Activated CD8-positive, alpha-beta T cell treated with anti-CD3 and anti-CD28 coated beads for 36 hours (primary cell): ENCODE results near the gene KCNC4. TPM values are rescaled to one million over a fixed set of nuclear protein-coding genes. Genes with fewer than 3 reads are reported as not detected.
A peak's percentile ranks its signal among the peaks of the same experiment; 100 is the strongest.

Experiments used
- ATAC-seq: fragments of 200-7000 bp; cut with Tn5 transposase; one replicate; pipeline ENCODE4 v1.10.0; 2021; ENCODE audit warnings: mild to moderate bottlenecking, moderate library complexity
- CTCF ChIA-PET: fragments of 350-600 bp; sonication (Branson Sonifier 250); formaldehyde crosslinking; loops from one replicate; lab custom pipeline; 2021; ENCODE audit warnings: antibody characterized with exemption; lab: Charles Lee
- POLR2A ChIA-PET: fragments of 350-600 bp; sonication (Branson Sonifier 250); formaldehyde crosslinking; loops from one replicate; lab custom pipeline; 2021; ENCODE audit warnings: antibody characterized with exemption; lab: Charles Lee
- DNase-seq: peaks from one replicate; pipeline ENCODE4 v3.0.0-alpha.2; 2020
- H3K27ac Mint-ChIP-seq: one replicate; pipeline ENCODE4 v1.8.0; 2021; ENCODE audit warnings: mild to moderate bottlenecking, mixed read lengths
- H3K27me3 Mint-ChIP-seq: one replicate; pipeline ENCODE4 v1.8.0; 2021; ENCODE audit warnings: mixed read lengths
- H3K36me3 Mint-ChIP-seq: one replicate; pipeline ENCODE4 v1.8.0; 2021; ENCODE audit warnings: low read depth, mixed read lengths
- H3K4me1 Mint-ChIP-seq: one replicate; pipeline ENCODE4 v1.8.0; 2021; ENCODE audit warnings: low read depth, mixed read lengths
- H3K4me3 Mint-ChIP-seq: one replicate; pipeline ENCODE4 v1.8.0; 2021; ENCODE audit warnings: mild to moderate bottlenecking, moderate library complexity, mixed read lengths
- H3K9me3 Mint-ChIP-seq: one replicate; pipeline ENCODE4 v1.8.0; 2021; ENCODE audit warnings: mixed read lengths
- CTCF ChIP-seq: fragments of 200-600 bp; IDR thresholded peaks from one replicate; pipeline ENCODE4 v1.8.0; 2022; ENCODE audit warnings: antibody characterized with exemption, mild to moderate bottlenecking
- intact Hi-C: fragments of 100-400 bp; cut with micrococcal nuclease; formaldehyde crosslinking; loops from one replicate; pipeline ENCODE4 v1.10.0; 2022
- total RNA-seq, 2 experiments: library from RNA; stranded (reverse); gene quantifications; one replicate each; pipeline ENCODE4 v1.2.3, GENCODE V29; 2021

The KCNC4 gene
- total RNA-seq, 2 experiments from 2014 or later: 10.7 to 12.2 TPM

- CTCF ChIA-PET: no interaction called here
- no peaks in the 10 kb centered on the region for H3K27me3 Mint-ChIP-seq
- POLR2A ChIA-PET: no interaction called here
- no peak for ATAC-seq
- H3K4me3 Mint-ChIP-seq: no peak overlapping the region
- H3K4me1 Mint-ChIP-seq: peaks cover under 1% of the 10 kb centered on the region
- H3K9me3 Mint-ChIP-seq: no peaks in the 10 kb centered on the region
- intact Hi-C loops: no loop called here
- H3K27ac Mint-ChIP-seq: no peak overlapping the region
- TF ChIP-seq CTCF: no peak
- peaks cover 4% of the 10 kb centered on the region for H3K36me3 Mint-ChIP-seq
- DNase-seq: no peak
Observed at GRCh38 chr1:110229348-110230001, 19.4 kb downstream of the KCNC4 start.

DNA sequence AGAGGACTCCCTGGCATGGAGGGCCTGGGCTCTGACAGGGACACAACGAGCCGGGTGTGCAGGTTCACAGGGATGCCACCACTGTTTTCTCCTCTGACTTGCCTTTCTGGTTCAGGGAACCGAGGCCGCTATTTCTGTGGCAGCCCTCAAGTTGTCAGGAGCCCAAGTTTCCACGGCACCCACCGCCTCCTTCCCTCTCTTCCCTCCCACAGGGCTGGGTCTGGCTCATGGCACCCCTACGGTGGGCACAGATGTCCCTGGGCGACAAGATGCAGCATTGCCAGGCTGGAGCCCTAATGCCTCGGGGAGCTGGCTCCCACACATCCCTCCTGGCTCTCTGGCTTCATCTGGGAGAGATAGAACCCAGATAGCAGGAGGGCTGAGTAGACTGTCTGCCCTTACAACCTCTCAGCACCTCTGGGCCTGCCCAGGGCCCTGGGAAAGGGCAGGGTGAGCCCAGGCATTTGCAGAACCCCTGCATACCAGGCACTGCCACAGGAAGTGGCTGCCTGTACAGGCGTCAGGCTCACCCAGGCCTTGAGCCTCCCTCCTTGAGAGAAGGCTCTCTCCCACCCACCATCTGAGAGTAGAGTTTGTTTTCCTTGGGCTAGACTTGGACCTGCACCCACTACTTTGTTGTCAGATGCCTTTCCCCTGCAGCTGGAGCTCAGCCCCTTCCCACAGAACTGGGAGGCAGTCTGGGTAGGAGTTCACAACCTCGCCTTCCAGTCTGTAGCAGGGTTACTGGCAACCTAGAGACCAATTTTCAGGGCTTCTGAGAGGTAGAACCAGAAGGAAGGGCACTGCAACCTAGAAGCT lies 20.5 kb downstream of the KCNC4 start:
- H3K27ac Mint-ChIP-seq: no peak overlapping the region
- no peaks in the 10 kb centered on the region for H3K27me3 Mint-ChIP-seq
- no peak overlapping the region for H3K4me3 Mint-ChIP-seq
- H3K4me1 Mint-ChIP-seq: peaks cover 12% of the 10 kb centered on the region
- peaks cover 8% of the 10 kb centered on the region for H3K36me3 Mint-ChIP-seq
- ATAC-seq (no peak), DNase-seq (no peak)
- intact Hi-C loops: no loop called here
- H3K9me3 Mint-ChIP-seq: no peaks in the 10 kb centered on the region
- ChIA-PET CTCF (interaction anchor here (1.1 to 1.9 kb wide), 2 partner anchors 14 to 265 kb away, joined by 3 to 5 read pairs; no protein-coding TSS in a partner anchor), POLR2A (no interaction called here)
- TF ChIP-seq CTCF: no peak

DNA sequence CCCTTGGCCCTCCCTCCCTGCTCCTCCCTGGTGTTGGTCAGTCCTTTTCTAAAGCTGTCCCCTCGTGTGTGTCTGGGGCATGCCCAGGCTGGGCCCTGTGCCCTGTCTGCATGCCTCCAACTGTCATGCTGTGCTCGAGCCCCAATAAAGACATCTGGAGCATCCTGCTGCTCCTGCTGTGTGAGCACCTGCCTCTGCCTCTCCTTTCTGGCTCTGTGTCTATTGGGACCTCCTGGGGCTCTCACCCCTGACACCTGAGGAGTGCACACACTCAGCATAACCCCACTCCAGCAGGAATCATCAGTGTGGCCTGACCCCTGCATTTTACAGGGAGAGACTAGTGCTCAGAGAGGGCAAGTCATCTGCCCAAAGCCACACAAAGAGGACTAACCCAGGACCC lies 23.7 kb downstream of the KCNC4 start:
- ATAC-seq (no peak), DNase-seq (no peak)
- Mint-ChIP-seq H3K27me3 (no peaks in the 10 kb centered on the region), H3K4me1 (peaks cover 43% of the 10 kb centered on the region), H3K36me3 (peaks cover 8% of the 10 kb centered on the region), H3K4me3 (no peak overlapping the region), H3K9me3 (no peaks in the 10 kb centered on the region), H3K27ac (no peak overlapping the region)
- CTCF ChIA-PET: interaction anchor here (1.1 kb wide), 1 partner anchor 37 kb away, joined by 3 read pairs; no protein-coding TSS in a partner anchor
- no peak for TF ChIP-seq CTCF
- POLR2A ChIA-PET: interaction anchor here (1.2 kb wide), 1 partner anchor 21 kb away, joined by 4 read pairs; no protein-coding TSS in a partner anchor
- intact Hi-C loops: no loop called here

DNA sequence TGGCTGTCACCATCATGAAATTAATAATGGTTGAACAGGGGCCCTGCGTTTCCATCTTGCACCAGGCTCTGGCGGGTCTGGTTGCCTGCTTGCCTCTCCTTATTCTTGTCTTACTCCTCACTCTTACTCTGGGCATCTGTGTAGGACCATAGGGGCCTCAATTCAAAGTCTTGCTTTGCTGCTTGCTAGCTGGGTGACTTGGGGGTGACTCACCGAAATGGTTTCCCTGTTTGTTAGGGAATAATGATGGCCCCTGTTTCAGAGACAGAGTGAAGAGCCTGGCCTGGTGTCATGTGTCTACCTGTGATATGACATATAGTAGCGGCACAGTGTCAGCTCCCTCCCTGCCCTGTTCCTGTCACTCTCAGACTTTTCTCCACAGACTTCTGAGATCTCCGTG lies 24.6 kb downstream of the KCNC4 start:
- peak overlapping the region; percentile 92 for H3K27ac Mint-ChIP-seq
- H3K4me1 Mint-ChIP-seq: peaks cover 51% of the 10 kb centered on the region
- no peaks in the 10 kb centered on the region for H3K9me3 Mint-ChIP-seq
- DNase-seq: no peak
- H3K4me3 Mint-ChIP-seq: no peak overlapping the region
- ATAC-seq: no peak
- intact Hi-C loops: no loop called here
- CTCF ChIA-PET: interaction anchor here (0.5 to 1.1 kb wide), 2 partner anchors 14 to 38 kb away, joined by 3 read pairs; no protein-coding TSS in a partner anchor
- TF ChIP-seq CTCF: no peak
- H3K27me3 Mint-ChIP-seq: no peaks in the 10 kb centered on the region
- peaks cover 8% of the 10 kb centered on the region for H3K36me3 Mint-ChIP-seq
- POLR2A ChIA-PET: interaction anchor here (0.9 to 1.2 kb wide), 2 partner anchors 22 to 104 kb away, joined by 3 to 4 read pairs; partner anchors contain the start of gene RBM15
